Measurements from ENCODE around the gene ACTR3.

ACTR3 gene

DNA sequence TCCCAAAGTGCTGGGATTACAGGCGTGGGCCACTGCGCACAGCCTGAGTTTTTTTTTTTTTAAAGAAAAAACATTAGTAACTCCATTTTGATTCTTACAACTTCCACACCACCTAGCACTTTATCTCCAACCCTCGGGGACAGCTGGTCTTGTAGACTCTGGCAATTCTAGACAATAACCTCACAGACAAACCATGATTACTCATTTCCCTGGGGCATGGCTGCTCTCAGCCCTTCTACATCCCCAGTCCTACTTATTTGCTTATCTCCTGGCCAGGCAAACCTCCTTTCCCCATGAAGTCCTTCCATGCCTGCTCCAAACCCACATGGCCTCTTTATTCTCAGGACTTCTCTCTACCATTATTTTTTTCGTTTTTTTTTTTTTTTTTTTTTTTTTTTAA is 91.1 kb downstream of the ACTR3 start:
- H3K27me3 ChIP-seq (ENCODE audit: insufficient read depth, low read length, poor library complexity) = no peaks in the 10 kb centered on the region
- DNase-seq (no peak), ATAC-seq (ENCODE audit: insufficient read depth, low read depth) (no peak)
- H2AFZ ChIP-seq (ENCODE audit: low read depth, low read length) = no peak overlapping the region
- H4K20me1 ChIP-seq (ENCODE audit: insufficient read depth, low read length) = no peaks in the 10 kb centered on the region
- no peak overlapping the region for H3K4me3 ChIP-seq (ENCODE audit: low read depth in 1 of 2, low read length in 2 of 2)
- H3K4me2 ChIP-seq (ENCODE audit: insufficient read depth, low read length) = no peak overlapping the region
- no peaks in the 10 kb centered on the region for H3K9me3 ChIP-seq (ENCODE audit: insufficient read depth, low read length, severe bottlenecking)
- no peak overlapping the region for H3K27ac ChIP-seq (ENCODE audit: low read length)
- H3K79me2 ChIP-seq (ENCODE audit: insufficient read depth, low read length) = no peaks in the 10 kb centered on the region
- H3K36me3 ChIP-seq (ENCODE audit: insufficient read depth, low read length) = no peaks in the 10 kb centered on the region
- TF ChIP-seq CTCF (IDR thresholded peaks at IDR 0.05; ENCODE audit: borderline replicate concordance, extremely low read depth, low read length, poor library complexity, severe bottlenecking) (no peak), EZH2 (IDR thresholded peaks at IDR 0.05; ENCODE audit: borderline replicate concordance, low read depth, low read length, severe bottlenecking) (no peak)
- no peak overlapping the region for H3K9ac ChIP-seq (ENCODE audit: low read depth, low read length)
- no peaks in the 10 kb centered on the region for H3K4me1 ChIP-seq (ENCODE audit: insufficient read depth, low read length)

- Histone ChIP-seq H3K4me2 (ENCODE audit: insufficient read depth, low read length) (no peak overlapping the region), H3K9me3 (ENCODE audit: insufficient read depth, low read length, severe bottlenecking) (no peaks in the 10 kb centered on the region), H3K4me1 (ENCODE audit: insufficient read depth, low read length) (no peaks in the 10 kb centered on the region), H2AFZ (ENCODE audit: low read depth, low read length) (no peak overlapping the region), H3K27ac (ENCODE audit: low read length) (no peak overlapping the region), H3K79me2 (ENCODE audit: insufficient read depth, low read length) (no peaks in the 10 kb centered on the region), H3K36me3 (ENCODE audit: insufficient read depth, low read length) (no peaks in the 10 kb centered on the region), H3K9ac (ENCODE audit: low read depth, low read length) (no peak overlapping the region), H3K27me3 (ENCODE audit: insufficient read depth, low read length, poor library complexity) (no peaks in the 10 kb centered on the region), H3K4me3 (ENCODE audit: low read depth in 1 of 2, low read length in 2 of 2) (no peak overlapping the region), H4K20me1 (ENCODE audit: insufficient read depth, low read length) (no peaks in the 10 kb centered on the region)
- TF ChIP-seq EZH2 (IDR thresholded peaks at IDR 0.05; ENCODE audit: borderline replicate concordance, low read depth, low read length, severe bottlenecking) (no peak), CTCF (IDR thresholded peaks at IDR 0.05; ENCODE audit: borderline replicate concordance, extremely low read depth, low read length, poor library complexity, severe bottlenecking) (no peak)
- no peak for DNase-seq
- ATAC-seq (ENCODE audit: insufficient read depth, low read depth) = no peak
These were observed 91.7 kb downstream of the ACTR3 start for GRCh38 chr2:113981404-113982134.

GRCh38 chr2:113985554-113986397 is 95.9 kb downstream of the ACTR3 start:
- Histone ChIP-seq H3K27ac (ENCODE audit: low read length) (no peak overlapping the region), H3K9ac (ENCODE audit: low read depth, low read length) (no peak overlapping the region), H3K4me2 (ENCODE audit: insufficient read depth, low read length) (no peak overlapping the region), H3K79me2 (ENCODE audit: insufficient read depth, low read length) (no peaks in the 10 kb centered on the region), H3K36me3 (ENCODE audit: insufficient read depth, low read length) (no peaks in the 10 kb centered on the region), H4K20me1 (ENCODE audit: insufficient read depth, low read length) (no peaks in the 10 kb centered on the region), H3K9me3 (ENCODE audit: insufficient read depth, low read length, severe bottlenecking) (no peaks in the 10 kb centered on the region), H3K4me1 (ENCODE audit: insufficient read depth, low read length) (no peaks in the 10 kb centered on the region), H3K4me3 (ENCODE audit: low read depth in 1 of 2, low read length in 2 of 2) (no peak overlapping the region), H3K27me3 (ENCODE audit: insufficient read depth, low read length, poor library complexity) (no peaks in the 10 kb centered on the region), H2AFZ (ENCODE audit: low read depth, low read length) (no peak overlapping the region)
- DNase-seq (no peak), ATAC-seq (ENCODE audit: insufficient read depth, low read depth) (no peak)
- TF ChIP-seq CTCF (IDR thresholded peaks at IDR 0.05; ENCODE audit: borderline replicate concordance, extremely low read depth, low read length, poor library complexity, severe bottlenecking) (no peak), EZH2 (IDR thresholded peaks at IDR 0.05; ENCODE audit: borderline replicate concordance, low read depth, low read length, severe bottlenecking) (no peak)

Measured in DND-41 (cell line).